HG02763 (cell line): ENCODE results near the gene B3GNT9.

Experiments
- ATAC-seq: cut with Tn5 transposase; IDR thresholded peaks from one replicate; pipeline ENCODE4 v1.9.1; 2021; ENCODE audit warnings: mild to moderate bottlenecking, moderate library complexity; ENCODE audit not compliant: unreplicated experiment

B3GNT9 gene

DNA sequence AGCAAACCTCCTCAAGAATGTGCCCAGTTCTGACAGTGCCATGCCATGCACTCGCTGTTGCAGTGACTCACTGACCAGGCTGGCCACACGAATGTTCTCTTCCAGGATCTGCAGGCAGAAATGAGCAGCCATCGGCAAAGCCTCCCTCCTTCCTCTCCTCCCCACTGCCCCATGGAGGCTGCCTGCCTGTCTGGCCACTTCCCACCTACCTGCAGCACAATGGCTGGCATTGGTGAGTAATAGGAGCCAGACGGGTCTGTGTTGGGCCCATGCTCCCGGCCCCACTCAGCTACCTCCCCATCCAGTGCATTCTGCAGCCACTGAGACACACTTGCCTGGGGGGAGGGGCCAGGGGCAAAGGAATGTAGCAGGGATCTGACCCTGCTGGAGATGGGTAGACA lies 35.8 kb upstream of the B3GNT9 start:
- ATAC-seq = no peak

DNA sequence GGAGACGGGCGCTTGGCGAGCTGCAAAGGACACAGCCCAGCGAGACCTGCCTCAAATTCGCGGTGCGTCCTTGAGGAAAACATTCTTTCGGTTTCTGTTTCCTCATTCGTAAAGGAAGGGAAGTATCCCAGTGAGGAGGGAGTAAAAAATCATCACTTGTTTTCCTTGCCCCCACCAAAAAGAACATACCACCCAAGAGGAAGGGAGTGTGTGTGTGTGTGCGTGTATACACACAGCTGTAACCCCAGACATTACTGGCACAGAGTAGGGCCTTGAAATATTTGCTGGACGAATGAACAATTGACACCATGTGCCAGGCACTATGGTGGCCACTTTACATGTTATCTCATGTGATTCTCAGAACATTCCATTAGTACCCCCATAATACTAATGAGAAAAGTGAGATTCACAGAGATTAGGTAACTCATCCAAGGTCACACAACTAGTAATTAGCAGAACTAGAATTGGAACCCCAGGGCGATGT lies 34.9 kb upstream of the B3GNT9 start:
- ATAC-seq = no peak

DNA sequence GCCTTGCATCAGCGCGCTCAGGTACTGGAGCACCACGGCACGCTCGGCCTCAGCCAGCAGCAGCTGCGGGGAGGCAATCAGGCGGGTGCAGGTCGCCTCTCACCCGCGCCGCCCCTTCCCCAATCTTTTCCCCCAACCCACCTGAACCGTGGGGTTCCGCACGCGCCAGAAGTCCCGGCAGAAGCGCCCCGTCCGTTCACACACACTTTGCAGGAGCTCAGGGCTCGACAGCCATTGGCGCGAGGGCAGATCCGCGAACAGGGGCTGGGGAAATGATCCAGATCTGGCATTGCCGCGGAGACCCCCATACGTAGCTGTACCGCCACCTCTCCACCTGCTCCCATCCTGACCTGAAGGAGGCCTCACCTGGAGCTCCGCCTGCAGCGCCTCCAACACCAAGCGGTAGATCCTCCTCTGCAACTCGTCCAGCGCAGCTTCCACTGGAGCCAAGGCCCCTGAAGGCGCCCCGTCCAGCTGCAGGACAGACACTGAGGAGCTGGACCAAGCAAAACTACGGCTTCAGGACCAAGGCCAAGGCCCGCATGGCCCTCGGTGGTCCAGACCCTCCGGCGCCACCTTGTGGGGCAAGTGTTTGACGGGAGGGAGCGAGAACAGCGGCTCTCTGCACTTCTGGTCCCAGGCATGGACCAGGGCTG lies 34.3 kb upstream of the B3GNT9 start:
- no peak for ATAC-seq

DNA sequence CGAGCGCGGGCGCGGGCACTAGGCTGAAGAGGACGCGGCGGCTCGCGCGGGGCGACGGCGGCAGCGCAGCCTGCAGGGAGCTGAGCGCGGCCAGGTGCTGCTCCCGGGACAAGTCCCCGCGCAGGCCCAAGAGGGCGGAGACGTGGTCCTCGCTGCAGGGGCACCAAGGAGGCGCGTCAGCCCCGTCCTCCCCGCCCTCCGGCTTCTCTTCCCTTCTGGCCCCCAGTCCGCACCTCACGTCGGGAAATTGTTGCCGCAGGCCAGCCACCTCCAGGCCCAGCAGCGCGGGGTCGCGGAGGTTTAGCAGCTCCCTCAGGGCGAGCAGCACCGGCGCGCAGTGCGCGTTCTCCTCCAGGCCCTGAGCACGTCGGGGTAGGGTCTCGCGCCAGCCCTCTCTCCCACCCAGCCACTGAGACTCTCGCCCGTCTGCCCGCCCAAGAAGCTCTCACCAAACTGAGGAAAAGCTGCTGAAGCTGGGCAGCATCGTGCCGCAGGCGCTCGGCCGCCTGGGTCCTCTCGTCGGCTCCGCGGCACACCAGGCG lies 33.7 kb upstream of the B3GNT9 start:
- ATAC-seq = no peak

DNA sequence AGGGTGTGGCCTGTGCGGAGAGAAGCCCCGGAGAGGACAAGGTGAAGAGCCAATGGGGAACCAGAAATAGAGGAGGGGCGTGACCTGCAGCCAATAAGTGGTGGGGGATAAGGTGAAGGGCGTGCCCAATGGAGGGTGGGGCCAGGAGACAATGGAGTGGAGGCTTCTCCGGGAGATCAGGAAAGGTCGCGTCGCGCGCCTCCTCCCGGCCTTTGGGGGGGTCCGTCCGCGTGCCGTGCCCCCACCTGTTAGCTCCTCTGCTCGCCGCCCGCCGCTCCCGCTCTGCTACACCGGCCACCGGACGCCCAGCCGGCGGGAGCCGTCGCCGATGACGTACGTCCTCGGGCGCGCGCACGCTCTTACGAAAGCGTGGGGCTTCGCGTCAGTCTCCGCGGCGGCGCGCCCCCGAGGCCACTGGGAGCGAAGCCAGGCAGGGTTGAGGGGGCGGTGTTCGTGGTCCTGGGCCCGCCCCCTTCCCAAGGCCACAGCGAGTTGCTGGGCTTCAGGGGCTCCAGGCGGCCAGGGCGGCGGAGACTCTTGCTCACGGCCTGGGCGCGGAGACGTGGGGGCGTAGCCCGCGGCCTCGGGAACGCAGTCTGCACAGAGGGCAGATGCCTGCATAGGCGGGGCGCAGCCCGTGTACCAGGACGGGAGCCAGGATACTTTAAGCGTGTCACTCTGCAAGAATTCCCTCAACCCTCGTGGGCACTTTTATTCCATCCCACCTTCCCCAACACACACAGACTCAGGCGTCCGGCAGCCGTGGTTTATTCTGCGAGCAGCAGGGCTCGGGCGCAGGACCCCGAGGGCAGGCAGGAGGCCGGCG lies 33.0 kb upstream of the B3GNT9 start, which contains the start of gene MATCAP1:
MATCAP1 (minus strand) TSS at position 337 of the 826 bp plus-strand sequence. CDS start 3,353 bp downstream, outside the sequence.
- ATAC-seq = peak; percentile 93

DNA sequence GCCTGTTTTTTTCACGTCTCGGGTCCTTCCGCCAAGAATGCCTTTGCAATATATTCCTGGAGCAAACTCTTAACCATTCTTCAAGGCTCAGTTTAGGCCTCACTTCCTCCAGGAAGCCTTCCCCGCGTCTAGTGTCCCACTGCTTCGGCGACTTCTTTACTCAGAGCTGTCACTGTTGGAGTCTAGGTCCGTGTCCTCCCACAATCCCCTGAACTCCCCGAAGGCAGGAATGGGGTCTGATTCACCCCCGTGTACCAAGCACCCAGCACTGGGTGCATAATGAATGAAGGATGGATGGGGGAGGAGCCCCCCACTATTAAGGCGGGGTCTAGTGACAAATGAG lies 32.5 kb upstream of the B3GNT9 start:
- no peak for ATAC-seq

DNA sequence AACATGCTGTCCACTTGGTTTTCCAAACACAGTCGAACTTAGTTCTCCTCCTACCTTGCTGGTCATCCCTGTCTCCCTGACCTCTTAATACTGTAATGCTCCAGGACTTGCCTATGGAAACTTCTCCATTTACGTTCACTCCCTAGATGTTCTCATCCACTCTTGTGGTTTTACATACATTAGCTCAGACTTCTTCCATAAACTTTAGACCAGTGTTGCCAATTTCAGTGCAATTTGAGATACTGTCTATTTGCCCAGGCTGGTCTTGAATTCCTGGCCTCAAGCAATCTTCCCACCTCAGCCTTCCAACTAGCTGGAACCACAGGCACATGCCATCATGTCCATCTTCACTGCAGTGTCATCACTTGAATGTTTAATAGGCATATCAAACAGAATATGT lies 31.5 kb upstream of the B3GNT9 start:
- ATAC-seq = no peak

DNA sequence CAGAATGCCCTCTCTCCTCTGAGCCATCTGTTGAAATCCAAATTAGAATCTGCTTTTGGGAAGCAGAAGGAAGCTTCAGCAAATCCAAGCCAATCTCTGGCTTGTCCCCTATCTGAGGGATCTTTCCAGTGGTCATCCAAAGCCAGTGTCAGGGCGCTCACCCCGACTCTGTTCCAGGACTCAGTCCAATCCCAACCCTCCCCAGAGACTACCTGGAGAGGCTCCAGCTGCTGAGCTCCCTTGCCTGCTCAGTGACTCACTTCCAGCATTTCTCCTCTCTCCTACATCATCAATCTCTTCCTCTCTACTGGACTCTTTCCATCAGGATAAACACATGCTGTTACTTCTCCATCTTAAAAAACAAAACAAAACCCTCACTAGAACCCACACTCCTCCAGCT lies 30.5 kb upstream of the B3GNT9 start:
- ATAC-seq = no peak

DNA sequence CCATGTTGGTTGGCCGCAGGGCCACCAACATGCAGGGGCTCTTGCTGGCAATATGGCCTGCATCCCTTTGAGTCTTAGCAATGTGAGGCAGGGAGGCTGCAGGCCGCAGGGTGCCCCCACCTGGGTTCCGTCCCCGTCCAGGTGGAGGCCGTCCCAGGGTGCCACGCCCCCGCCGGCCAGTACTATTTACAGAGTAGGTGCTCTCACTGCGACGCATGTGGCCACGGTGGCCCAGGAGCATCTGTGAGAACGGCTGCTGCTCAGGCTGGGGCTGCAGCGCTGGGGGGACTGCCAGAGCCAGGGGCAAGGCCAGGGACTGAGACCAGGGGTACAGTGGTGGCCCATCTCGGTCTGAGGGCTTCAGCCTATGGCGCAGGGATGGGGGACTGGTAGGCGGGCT lies 29.4 kb upstream of the B3GNT9 start:
- ATAC-seq = no peak

DNA sequence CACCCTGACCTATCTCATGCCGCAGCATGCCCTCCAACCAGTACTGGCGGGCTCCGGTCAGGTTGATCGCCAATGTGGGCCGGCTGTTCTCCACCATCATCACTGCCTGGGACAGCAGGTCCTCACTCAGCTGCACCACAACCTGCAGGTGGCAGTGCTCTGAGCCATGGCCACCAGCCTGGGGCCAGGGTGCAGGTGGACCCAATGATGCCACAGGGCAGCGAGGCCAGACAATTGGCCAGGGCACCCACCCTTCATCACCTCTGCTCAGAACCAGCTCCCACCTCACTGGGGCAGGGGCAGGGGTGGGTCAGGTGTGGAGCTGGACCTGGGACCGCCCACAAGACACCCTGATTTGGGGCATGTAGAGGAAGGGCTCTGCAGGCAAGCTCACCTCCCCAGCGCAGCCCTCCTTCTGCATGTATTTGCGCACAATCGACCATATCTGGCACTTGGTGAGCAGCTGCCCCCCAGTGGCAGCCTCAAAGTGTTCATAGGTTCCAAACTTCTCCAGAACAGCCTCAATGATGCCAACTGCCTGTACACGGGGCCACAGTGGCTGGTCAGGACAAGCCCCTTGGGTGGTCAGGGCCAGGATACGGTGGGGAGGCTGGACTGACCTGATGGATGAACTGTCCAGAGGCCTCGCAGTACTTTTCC lies 28.8 kb upstream of the B3GNT9 start:
- ATAC-seq = no peak

DNA sequence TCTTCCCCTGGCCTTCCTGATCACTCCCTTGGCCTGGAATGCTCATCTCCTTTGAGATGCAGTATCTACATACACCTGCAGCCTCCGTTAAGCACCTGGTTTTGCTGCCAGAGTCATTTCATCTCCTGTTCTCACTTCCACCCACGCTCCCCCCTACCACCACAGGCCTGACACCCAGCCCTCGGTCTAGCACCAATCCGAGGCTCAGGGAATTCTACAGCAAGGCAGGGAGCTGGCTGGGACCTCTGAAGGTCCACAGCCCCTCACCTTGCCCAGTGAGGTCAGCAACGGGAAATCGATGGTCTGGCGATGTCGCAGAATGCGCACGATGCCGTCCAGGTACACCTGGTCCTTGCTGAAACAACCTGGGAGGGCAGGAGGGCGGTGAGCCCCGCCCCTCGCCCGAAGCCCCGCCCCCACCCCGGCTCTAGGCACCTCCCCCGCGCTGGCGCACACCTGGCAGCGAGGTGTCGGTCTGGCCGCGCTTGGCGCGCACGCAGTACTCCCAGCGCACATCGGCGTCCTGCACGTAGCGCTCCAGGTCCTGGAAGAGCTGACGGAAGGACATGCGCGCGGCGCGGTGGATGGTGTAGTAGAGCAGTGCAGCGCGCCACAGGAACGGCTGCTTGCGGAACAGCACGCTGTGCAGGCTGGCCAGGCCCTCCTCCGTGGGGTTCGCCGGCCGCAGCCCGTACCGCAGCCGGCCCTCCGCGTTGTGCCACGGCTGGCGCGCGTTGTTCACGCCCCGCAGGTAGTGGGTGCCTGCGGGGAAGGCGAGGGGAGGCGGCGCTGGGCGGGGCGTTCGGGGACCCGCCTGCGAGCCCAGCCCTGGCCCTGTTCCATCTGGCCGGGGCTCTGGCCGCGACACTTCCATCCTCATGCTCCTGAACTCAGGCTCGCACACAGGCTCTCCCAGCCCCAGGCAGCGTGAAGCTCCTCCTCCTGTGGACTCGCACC lies 27.2 kb upstream of the B3GNT9 start:
- no peak for ATAC-seq

DNA sequence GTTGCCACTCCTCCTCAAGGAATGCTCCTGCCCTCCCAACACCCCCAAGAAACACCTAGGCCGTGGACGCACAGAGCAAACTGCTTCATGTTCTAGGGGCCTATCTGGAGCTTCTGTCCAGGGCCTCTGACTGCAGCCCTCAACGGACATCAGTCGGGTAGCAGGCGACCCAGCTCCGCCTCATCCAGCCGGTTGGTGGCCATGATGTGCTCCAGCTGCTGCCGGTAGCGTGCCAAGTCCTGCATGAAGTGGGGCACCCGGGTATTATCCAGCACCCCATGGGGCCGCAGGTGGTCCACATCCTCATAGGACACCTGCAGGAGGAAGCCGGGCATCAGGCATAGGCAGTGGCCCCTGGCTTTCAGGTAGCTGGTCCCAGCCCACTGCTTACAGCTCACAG lies 25.9 kb upstream of the B3GNT9 start:
- ATAC-seq = no peak

DNA sequence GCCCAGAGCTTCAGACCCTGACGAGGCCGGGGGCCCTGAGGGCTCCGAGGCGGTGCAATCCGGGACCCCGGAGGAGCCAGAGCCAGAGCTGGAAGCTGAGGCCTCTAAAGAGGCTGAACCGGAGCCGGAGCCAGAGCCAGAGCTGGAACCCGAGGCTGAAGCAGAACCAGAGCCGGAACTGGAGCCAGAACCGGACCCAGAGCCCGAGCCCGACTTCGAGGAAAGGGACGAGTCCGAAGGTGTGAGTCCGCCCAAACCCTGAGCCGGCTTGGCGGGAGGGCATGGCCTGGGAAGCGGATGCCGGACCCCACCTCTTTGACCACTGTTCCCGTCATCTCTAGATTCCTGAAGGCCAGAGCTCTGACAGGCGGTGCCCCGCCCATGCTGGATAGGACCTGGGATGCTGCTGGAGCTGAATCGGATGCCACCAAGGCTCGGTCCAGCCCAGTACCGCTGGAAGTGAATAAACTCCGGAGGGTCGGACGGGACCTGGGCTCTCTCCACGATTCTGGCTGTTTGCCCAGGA lies 24.0 kb upstream of the B3GNT9 start:
- no peak for ATAC-seq

DNA sequence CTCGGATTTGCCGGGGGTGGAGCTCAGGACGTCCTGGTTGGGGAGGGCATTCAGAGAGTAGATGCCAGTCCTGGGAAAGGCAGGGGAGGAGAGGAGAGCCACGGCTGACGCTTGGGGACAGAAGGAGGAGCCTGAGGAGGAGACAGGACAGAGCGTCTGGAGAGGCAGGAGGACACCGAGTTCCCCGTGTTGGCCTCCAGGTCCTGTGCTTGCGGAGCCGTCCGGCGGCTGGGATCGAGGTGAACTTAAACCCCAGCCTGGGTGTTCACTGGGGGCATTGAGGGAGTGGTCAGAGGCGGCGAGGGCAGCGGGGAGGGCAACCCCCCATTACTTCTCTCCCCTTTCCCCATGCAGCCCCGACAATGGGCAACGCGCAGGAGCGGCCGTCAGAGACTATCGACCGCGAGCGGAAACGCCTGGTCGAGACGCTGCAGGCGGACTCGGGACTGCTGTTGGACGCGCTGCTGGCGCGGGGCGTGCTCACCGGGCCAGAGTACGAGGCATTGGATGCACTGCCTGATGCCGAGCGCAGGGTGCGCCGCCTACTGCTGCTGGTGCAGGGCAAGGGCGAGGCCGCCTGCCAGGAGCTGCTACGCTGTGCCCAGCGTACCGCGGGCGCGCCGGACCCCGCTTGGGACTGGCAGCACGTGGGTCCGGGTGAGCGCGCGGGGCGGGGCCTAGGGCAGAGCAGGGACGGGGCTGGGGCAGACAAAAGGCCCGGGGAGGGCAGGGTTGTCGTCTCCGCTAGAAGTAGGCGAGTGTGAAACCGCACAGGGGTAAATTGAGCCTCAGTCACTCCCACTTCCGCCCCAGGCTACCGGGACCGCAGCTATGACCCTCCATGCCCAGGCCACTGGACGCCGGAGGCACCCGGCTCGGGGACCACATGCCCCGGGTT lies 23.3 kb upstream of the B3GNT9 start:
- ATAC-seq = peak; percentile 35

DNA sequence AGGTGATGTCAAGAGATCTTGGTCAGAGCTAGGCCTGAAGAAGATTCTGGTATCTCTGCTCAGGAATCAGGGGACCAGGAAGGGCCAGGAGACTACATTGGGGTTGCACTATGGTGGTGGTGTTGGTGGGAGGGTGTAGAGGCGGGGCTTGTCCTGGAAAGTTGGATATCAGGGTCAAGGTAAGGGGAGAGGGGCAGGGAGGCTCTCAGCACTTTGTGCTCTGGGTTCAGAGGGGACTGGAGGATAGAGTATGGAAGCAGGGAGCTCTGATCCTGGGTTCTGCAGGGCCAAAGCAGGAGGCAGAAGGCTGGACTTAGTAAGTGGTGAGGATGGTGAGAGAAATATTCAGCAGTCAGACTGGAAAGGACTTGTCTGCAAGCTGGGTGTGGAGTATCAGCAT lies 22.5 kb upstream of the B3GNT9 start:
- ATAC-seq = no peak

DNA sequence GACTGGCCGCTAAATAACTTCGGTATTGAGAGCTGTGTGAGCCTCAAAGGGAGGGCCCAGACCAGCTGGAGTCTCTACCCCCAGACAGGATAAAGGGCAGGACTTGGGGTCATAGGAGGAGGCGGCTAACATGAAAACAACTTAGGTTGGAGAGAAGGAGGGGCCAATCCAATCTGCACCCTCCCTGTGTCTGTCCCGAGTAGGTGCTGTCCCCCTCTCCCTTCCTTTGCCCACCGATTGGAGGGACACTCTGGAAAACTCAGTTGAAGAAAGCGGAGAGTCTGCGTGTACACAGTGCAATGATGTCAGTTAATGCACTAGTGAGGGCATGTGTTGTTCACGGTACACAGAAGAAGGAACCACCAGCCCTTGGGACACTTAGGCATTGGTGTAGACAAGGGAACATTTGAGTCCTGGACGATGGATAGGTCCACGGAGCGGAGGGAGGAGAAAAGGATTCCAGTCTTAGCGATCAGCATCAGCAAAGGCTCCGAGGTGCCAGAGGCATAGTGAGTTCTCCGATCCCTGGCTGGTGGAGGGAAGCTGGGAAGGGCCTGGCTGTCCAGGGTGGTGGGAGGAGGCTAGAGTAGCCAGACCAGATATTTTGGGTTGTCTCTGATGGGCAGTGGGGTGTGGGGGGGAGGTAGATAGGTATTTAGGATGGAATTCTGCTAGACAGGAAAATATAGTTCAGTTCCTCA lies 20.3 kb upstream of the B3GNT9 start:
- ATAC-seq = no peak

DNA sequence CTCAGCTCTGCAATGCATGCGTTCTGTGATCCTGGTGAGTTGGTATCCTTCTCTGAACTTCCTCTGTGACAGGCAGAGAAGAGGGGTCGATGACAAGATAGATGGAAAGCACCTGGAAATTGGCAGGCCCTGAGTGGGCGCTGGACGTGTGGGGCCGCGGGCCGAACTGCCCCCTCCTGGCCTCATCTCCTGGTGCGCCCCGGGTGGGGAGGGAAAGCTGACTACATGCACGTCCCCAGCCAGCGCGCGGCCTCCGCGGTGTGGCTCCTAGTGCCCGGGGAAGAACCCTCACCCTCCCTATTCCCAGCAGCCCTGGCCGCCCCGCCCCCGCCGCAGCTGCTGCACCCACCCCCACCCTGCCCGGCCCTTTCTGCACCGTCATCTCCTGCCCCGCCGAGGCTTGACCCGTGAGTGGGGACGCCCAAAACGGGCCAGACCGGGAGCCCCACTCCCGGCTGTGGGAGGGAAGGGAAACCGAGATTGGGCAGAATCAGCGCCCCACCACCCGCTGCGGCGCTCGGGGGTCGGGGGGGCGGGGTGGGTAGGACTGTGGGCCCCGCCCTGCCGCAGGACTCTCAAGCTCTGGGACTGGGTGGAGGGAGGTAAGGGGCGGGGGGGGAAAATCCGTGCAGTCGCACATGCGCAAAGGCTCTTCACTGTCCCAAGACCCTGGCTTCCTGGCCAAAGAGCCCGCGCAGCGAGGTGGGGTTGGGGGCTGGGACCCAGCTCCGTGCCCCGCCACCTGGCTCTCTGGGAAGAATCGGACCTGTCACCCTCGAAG lies 19.6 kb upstream of the B3GNT9 start, which contains the start of gene NOL3:
NOL3 (plus strand) TSS at position 371 of the 781 bp plus-strand sequence.
- peak; percentile 50 for ATAC-seq
